Neural cell (in vitro differentiated cells): Measurements from ENCODE around the gene RAD51B. TPM values are rescaled to one million over a fixed set of nuclear protein-coding genes. Genes with fewer than 3 reads are reported as not detected.

Source experiments
- H2AFZ ChIP-seq: fragments of 200-600, 300-800 bp; sonication (generic), shearing (Covaris generic); 2 replicates; pipeline ENCODE4 v1.6.0; 2014; ENCODE audit warnings: low read depth, mild to moderate bottlenecking, antibody characterized with exemption, low read length, moderate library complexity
- H3F3A ChIP-seq: fragments of 200-600 bp; shearing (Covaris generic); 2 replicates; pipeline ENCODE4 v1.6.1; 2016; ENCODE audit warnings: mild to moderate bottlenecking, moderate library complexity, mixed read lengths, antibody characterized with exemption, low read length; ENCODE audit not compliant: insufficient read depth, poor library complexity, severe bottlenecking
- H3K27ac ChIP-seq: fragments of 200-600, 300-800 bp; sonication (generic), shearing (Covaris generic); 2 replicates; pipeline ENCODE4 v1.5.1; 2014; ENCODE audit warnings: mild to moderate bottlenecking, low read length, moderate library complexity
- H3K27me3 ChIP-seq: fragments of 300-800, 200-600 bp; sonication (generic), shearing (Covaris generic); 2 replicates; pipeline ENCODE4 v1.6.0; 2014; ENCODE audit warnings: mild to moderate bottlenecking, low read depth, low read length, moderate library complexity; ENCODE audit not compliant: insufficient read depth
- H3K36me3 ChIP-seq: fragments of 300-800, 200-600 bp; sonication (generic), shearing (Covaris generic); 2 replicates; pipeline ENCODE4 v1.5.1; 2014; ENCODE audit warnings: mild to moderate bottlenecking, antibody characterized with exemption, low read length, moderate library complexity; ENCODE audit not compliant: insufficient read depth
- H3K4me2 ChIP-seq: fragments of 300-800, 200-600 bp; sonication (generic), shearing (Covaris generic); 2 replicates; pipeline ENCODE4 v1.6.0; 2014; ENCODE audit warnings: mild to moderate bottlenecking, low read length
- H3K4me3 ChIP-seq: fragments of 300-800, 200-600 bp; sonication (generic), shearing (Covaris generic); 2 replicates; pipeline ENCODE4 v1.5.1; 2014; ENCODE audit warnings: mild to moderate bottlenecking, low read length, moderate library complexity
- H3K79me2 ChIP-seq: fragments of 200-600 bp; shearing (Covaris generic); replicated peaks from 2 replicates; pipeline ENCODE4 v1.6.0; 2014; ENCODE audit warnings: mild to moderate bottlenecking, low read length, moderate library complexity; ENCODE audit not compliant: insufficient read depth
- H3K9ac ChIP-seq: fragments of 300-800, 200-600 bp; sonication (generic), shearing (Covaris generic); 2 replicates; pipeline ENCODE4 v1.6.1; 2016; ENCODE audit warnings: mild to moderate bottlenecking, low read length, mixed read lengths
- H3K9me2 ChIP-seq: fragments of 200-600 bp; shearing (Covaris generic); 2 replicates; pipeline ENCODE4 v1.6.1; 2016; ENCODE audit warnings: mild to moderate bottlenecking, low read length, mixed read lengths; ENCODE audit not compliant: insufficient read depth
- H3K9me3 ChIP-seq: fragments of 200-600, 300-800 bp; sonication (generic), shearing (Covaris generic); 2 replicates; pipeline ENCODE4 v1.6.1; 2016; ENCODE audit warnings: mild to moderate bottlenecking, mixed run types, low read length, moderate library complexity, mixed read lengths
- H4K20me1 ChIP-seq: fragments of 200-600 bp; shearing (Covaris generic); 2 replicates; pipeline ENCODE4 v1.6.1; 2016; ENCODE audit warnings: mild to moderate bottlenecking, mixed run types; ENCODE audit not compliant: insufficient read depth
- CTCF ChIP-seq: fragments of 450-650 bp; IDR thresholded peaks from 2 replicates; pipeline ENCODE4 v1.5.1; 2014; ENCODE audit warnings: antibody characterized with exemption, mild to moderate bottlenecking, moderate library complexity; ENCODE audit not compliant: poor library complexity, severe bottlenecking
- EP300 ChIP-seq: fragments of 450-650 bp; conservative IDR thresholded peaks from 2 replicates; pipeline ENCODE4 v1.6.1; 2014; ENCODE audit warnings: antibody characterized with exemption, mild to moderate bottlenecking, moderate library complexity; ENCODE audit not compliant: poor library complexity, severe bottlenecking
- EZH2 ChIP-seq: fragments of 200-600, 300-800 bp; shearing (Covaris generic), sonication (generic); IDR thresholded peaks from 2 replicates; pipeline ENCODE4 v1.6.1; 2014; ENCODE audit warnings: antibody characterized with exemption, low read length, borderline replicate concordance, mild to moderate bottlenecking; ENCODE audit not compliant: insufficient read depth, poor library complexity, severe bottlenecking
- MXI1 ChIP-seq: fragments of 450-650 bp; conservative IDR thresholded peaks from 2 replicates; pipeline ENCODE4 v1.6.1; 2014; ENCODE audit warnings: antibody characterized with exemption, mild to moderate bottlenecking; ENCODE audit not compliant: poor library complexity, severe bottlenecking
- POLR2AphosphoS5 ChIP-seq: IDR thresholded peaks from 2 replicates; pipeline ENCODE4 v1.6.1; 2012
- RAD21 ChIP-seq: fragments of 450-650 bp; conservative IDR thresholded peaks from 2 replicates; pipeline ENCODE4 v1.6.1; 2014; ENCODE audit warnings: antibody characterized with exemption, mild to moderate bottlenecking, moderate library complexity
- REST ChIP-seq: IDR thresholded peaks from 2 replicates; pipeline ENCODE4 v1.6.1; 2012; ENCODE audit warnings: borderline replicate concordance
- SMC3 ChIP-seq: fragments of 450-650 bp; conservative IDR thresholded peaks from 2 replicates; pipeline ENCODE4 v1.6.1; 2014; ENCODE audit warnings: antibody characterized with exemption, mild to moderate bottlenecking, moderate library complexity; ENCODE audit not compliant: poor library complexity
- TAF1 ChIP-seq: IDR thresholded peaks from 2 replicates; pipeline ENCODE4 v1.6.1; 2012; ENCODE audit warnings: low read depth
- polyA plus RNA-seq: library from polyadenylated mRNA; depleted of rRNA; stranded (reverse); fragments of >200 nt; gene quantifications from 2 replicates; pipeline ENCODE4 v1.2.3, GENCODE V29; 2014

RAD51B gene
- polyA plus RNA-seq, 1 donor from 2014 or later, result 3.1 TPM

- no peaks in the 10 kb centered on the region for H4K20me1 ChIP-seq
- no peaks in the 10 kb centered on the region for H3F3A ChIP-seq
- no peaks in the 10 kb centered on the region for H3K27me3 ChIP-seq
- no peak overlapping the region for H3K9ac ChIP-seq
- no peaks in the 10 kb centered on the region for H3K9me2 ChIP-seq
- H3K79me2 ChIP-seq, result no peaks in the 10 kb centered on the region
- H3K36me3 ChIP-seq, result no peaks in the 10 kb centered on the region
- H2AFZ ChIP-seq, result no peak overlapping the region
- H3K4me2 ChIP-seq, result no peak overlapping the region
- TF ChIP-seq POLR2AphosphoS5 (no peak), SMC3 (no peak), CTCF (no peak), REST (no peak), RAD21 (no peak), MXI1 (no peak), EZH2 (no peak)
- no peak overlapping the region for H3K27ac ChIP-seq
- no peaks in the 10 kb centered on the region for H3K9me3 ChIP-seq
- H3K4me3 ChIP-seq, result no peak overlapping the region
Measured at GRCh38 chr14:68670359-68670715, 850.8 kb downstream of the RAD51B start.

- no peak overlapping the region for H2AFZ ChIP-seq
- no peak overlapping the region for H3K9ac ChIP-seq
- H3K27me3 ChIP-seq, result no peaks in the 10 kb centered on the region
- no peaks in the 10 kb centered on the region for H4K20me1 ChIP-seq
- no peaks in the 10 kb centered on the region for H3K9me2 ChIP-seq
- no peak overlapping the region for H3K4me2 ChIP-seq
- TF ChIP-seq REST, result no peak
- TF ChIP-seq MXI1, result no peak
- no peak for TF ChIP-seq EP300
- no peak for TF ChIP-seq RAD21
- TF ChIP-seq CTCF, result no peak
- TF ChIP-seq POLR2AphosphoS5, result no peak
- no peak for TF ChIP-seq EZH2
- TF ChIP-seq SMC3, result no peak
- no peak for TF ChIP-seq TAF1
- H3F3A ChIP-seq, result no peaks in the 10 kb centered on the region
- H3K4me3 ChIP-seq, result no peak overlapping the region
- no peaks in the 10 kb centered on the region for H3K79me2 ChIP-seq
- no peaks in the 10 kb centered on the region for H3K9me3 ChIP-seq
- no peaks in the 10 kb centered on the region for H3K36me3 ChIP-seq
- no peak overlapping the region for H3K27ac ChIP-seq
Measured at GRCh38 chr14:68671909-68672308, 852.3 kb downstream of the RAD51B start.
